Epithelial cell of esophagus (primary cell): Measurements from ENCODE around the gene HIRA.

Experiments used
- DNase-seq: peaks from one replicate; pipeline ENCODE4 v3.0.0; 2010; ENCODE audit warnings: low read depth
- H3K4me3 ChIP-seq: 2 replicates; pipeline ENCODE4 v1.5.1; 2011; ENCODE audit warnings: mild to moderate bottlenecking, low read length, control low read depth
- TF ChIP-seq, protein P1 (sequence below): IDR thresholded peaks from 2 replicates; pipeline ENCODE4 v1.5.1; 2011; ENCODE audit warnings: low read depth, mild to moderate bottlenecking, low read length, control low read depth, inconsistent platforms; ENCODE audit not compliant: insufficient read depth; ENCODE audit errors: missing control alignments

The HIRA gene

DNA sequence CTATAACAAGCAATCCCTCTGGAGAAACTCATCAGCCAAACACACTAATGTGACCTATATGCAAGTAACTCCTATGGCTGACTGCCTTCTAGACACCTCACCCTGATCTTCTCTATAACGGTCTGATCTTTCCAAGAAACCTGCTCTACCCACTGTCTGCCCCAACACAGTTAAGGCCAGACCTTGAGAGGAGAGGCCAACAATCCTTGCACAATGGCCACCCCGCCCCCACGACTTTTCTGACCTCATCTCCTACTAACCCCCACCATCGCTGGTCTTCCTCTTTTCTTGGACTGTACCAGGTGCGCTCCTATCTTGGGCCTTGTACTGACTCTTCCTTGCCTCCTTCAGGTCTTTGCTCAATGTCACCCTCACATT lies 12.5 kb downstream of the HIRA start:
- DNase-seq: no peak
- TF ChIP-seq, protein P1, sequence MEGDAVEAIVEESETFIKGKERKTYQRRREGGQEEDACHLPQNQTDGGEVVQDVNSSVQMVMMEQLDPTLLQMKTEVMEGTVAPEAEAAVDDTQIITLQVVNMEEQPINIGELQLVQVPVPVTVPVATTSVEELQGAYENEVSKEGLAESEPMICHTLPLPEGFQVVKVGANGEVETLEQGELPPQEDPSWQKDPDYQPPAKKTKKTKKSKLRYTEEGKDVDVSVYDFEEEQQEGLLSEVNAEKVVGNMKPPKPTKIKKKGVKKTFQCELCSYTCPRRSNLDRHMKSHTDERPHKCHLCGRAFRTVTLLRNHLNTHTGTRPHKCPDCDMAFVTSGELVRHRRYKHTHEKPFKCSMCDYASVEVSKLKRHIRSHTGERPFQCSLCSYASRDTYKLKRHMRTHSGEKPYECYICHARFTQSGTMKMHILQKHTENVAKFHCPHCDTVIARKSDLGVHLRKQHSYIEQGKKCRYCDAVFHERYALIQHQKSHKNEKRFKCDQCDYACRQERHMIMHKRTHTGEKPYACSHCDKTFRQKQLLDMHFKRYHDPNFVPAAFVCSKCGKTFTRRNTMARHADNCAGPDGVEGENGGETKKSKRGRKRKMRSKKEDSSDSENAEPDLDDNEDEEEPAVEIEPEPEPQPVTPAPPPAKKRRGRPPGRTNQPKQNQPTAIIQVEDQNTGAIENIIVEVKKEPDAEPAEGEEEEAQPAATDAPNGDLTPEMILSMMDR: no peak
- no peak overlapping the region for H3K4me3 ChIP-seq

DNA sequence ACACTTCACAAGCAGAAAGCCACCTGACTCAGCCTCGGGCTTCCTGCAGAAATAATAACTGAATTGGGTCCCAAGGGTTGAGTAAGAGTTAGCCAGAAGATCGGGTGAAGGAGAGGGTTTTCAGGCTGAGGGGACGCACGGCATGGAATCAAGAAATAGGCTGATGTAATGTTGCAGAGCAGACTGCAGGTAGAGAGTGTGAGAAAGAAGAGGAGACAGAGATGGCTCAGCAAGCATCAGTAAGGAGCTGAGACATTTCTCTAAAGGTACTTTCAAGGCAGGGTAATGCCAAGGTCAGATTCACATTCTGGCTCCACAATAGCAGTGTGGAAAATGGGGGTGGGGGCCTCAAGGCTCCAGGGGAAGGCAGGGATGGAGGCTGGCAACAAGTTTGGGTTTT lies 18.6 kb downstream of the HIRA start:
- TF ChIP-seq, protein P1: no peak
- DNase-seq: no peak
- H3K4me3 ChIP-seq: no peak overlapping the region

DNA sequence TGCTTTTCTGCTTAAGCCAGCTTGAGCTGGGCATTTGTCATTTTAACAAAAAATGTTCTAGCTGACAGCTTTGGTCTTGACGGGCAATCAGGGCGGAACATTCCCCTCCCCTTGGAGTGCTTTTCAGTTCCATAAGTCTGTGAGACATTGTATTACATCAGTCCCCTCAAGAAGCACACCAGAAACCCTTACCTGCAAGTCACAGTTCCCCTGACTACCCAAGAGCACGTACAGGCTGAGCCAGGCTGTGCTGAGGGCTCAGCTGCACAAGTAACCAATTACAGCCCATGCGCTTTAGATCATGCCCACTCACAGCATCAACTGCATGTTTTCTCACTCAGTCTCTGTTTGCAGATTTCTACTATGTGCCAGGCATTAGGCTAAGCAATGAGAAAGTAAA lies 19.1 kb downstream of the HIRA start:
- TF ChIP-seq, protein P1: no peak
- H3K4me3 ChIP-seq: no peak overlapping the region
- DNase-seq: no peak

DNA sequence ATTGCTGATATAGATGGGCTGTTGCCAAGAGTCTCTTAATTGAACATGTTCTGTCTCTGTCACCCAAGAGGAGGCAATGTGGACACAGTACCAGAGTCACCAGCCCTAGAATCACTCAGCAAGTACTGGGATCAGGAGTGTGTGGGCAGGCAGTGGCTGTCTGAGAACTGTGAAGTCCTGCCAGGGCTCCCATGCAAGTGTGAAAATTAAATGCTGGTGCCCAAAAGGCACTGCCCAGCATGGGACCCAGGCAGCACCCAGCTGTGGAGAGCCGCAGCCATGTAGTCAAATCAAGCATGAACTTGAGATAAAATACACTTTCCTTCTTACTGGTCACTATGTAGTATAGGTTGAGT lies 19.9 kb downstream of the HIRA start:
- no peak for DNase-seq
- TF ChIP-seq, protein P1: no peak
- no peak overlapping the region for H3K4me3 ChIP-seq

DNA sequence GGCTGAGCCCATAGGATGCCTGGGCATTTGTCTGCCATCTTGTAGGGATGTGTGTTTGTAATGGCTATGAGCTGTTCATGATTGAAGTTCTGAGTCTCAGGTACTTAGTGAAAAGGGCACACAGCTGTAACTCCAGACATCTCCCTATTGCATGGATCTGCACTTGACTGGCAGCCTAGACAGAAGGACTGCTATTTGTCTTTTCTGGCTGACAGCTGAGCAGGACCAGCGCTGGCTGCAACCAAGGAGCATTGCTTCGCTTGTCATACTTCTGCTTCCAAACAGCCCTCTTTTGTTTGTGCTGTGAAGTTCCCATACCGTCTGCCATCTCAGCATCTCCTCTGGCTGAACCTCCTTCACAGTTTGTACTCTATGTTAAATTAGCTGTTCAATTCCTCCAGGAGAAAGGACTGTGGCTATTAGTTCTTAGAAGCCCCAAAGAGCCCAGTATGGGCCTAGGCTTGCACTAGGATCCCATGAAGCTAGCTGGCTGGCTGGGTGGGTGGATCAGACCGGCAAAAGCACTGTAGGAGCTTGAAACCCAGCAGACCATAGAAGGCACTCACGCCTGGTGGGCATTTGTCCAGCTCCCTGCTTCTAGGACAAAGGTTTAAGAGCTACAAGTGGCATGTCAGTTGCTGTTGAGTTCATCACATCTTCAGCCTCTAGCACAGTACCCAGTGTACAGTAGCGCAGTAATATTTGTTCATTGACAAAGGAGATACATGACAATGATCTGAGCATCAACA lies 20.4 kb downstream of the HIRA start:
- TF ChIP-seq, protein P1: no peak
- no peak overlapping the region for H3K4me3 ChIP-seq
- no peak for DNase-seq

DNA sequence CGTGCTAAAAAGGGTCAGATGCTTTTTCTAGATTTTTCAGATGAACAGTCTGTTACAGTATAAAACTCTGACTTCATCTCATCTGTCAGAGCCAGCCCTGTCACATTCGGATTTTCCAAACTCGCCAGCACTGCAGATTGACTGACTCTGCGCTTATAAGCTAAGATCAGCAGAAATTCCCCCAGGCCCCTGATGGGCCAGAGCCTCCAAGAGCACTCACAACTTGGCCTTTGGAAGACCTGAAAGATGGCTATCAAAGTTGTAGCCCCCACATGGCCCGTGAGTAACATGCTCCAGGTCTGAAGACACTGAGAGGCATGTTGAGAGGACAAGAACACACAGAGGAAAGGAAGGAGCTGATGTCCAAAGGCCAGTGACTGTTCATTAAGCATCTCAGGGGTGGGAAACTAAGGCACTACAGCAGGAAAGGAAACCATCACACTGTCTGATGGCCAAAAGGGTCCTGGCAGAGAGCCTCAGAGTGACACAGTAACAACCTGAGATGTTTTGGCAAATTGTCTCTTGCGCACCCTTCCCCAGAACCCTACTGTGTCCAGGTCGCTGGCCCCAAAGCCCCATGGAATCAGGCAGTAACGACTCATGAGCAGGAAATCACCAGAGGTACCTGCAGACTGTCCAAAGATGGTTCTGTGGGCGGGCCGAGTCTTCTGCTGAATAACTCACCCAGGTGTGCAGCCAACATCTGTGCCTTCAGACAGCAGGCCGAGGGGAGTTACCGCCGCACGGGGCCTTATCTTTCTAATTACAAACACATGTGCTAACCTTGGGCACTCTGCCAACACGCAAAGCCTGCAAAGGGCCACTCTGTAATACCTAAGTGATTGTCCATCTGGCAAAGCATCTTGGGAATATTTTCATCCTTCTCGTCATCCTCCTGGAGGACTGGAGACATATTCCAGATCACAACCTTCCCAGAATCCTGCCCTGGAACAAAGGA lies 23.6 kb downstream of the HIRA start:
- no peak for DNase-seq

More for the DNA sequence above, 23.6 kb downstream of the HIRA start:
- no peak overlapping the region for H3K4me3 ChIP-seq
- TF ChIP-seq, protein P1: no peak
